ENCODE measurements around the gene NOL6. TPM values are rescaled to one million over a fixed set of nuclear protein-coding genes. Genes with fewer than 3 reads are reported as not detected.

The NOL6 gene
- total RNA-seq, 1 experiment from 2014 or later = 64.4 TPM

DNA sequence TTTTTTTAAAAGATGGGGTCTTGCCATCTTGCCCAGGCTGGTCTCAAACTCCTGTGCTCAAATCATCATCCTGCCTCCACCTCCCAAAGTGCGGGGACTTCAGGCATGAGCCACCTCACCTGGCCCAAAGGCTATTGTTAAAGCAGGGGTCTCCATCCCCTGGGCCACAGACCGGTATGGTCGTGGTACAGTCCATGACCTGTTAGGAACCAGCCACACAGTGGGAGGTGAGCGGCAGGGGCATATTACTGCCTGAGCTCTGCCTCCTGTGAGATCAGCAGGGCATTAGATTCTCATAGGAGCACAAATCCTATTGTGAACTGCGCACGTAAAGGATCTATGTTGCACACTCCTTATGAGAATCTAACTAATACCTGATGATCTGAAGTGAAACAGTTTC is 7.3 kb upstream of the NOL6 start:
- no peak overlapping the region for H3K27ac Mint-ChIP-seq
- Histone ChIP-seq H2BK12ac (ENCODE audit: insufficient read length, low read depth, low read length) (no peak overlapping the region), H4K20me1 (ENCODE audit: control insufficient read depth, insufficient read depth, insufficient read length) (no peaks in the 10 kb centered on the region), H3K79me2 (ENCODE audit: insufficient read depth, low read length) (no peaks in the 10 kb centered on the region), H2BK15ac (ENCODE audit: low read depth, low read length) (no peak overlapping the region), H3K79me1 (ENCODE audit: insufficient read depth, low read depth, low read length, poor library complexity, severe bottlenecking) (no peaks in the 10 kb centered on the region), H4K8ac (replicated peaks; ENCODE audit: insufficient read length, low read depth, low read length) (no peak overlapping the region), H2BK120ac (ENCODE audit: low read depth, low read length, poor library complexity, severe bottlenecking) (no peak overlapping the region), H4K91ac (ENCODE audit: insufficient read length, low read depth, low read length) (no peak overlapping the region), H3K9me3 (ENCODE audit: control insufficient read depth, low read depth, low read length) (no peaks in the 10 kb centered on the region), H3K23ac (ENCODE audit: insufficient read length, low read depth, low read length) (no peak overlapping the region), H3K27ac (ENCODE audit: insufficient read length, low read depth, low read length) (no peak overlapping the region), H3K14ac (ENCODE audit: insufficient read depth, low read length) (no peak overlapping the region), H2BK5ac (ENCODE audit: insufficient read length, low read length) (no peak overlapping the region), H3K4me2 (ENCODE audit: insufficient read depth, insufficient read length, low read length) (no peak overlapping the region), H3K23me2 (ENCODE audit: insufficient read length, low read depth, low read length, poor library complexity, severe bottlenecking) (no peaks in the 10 kb centered on the region), H4K5ac (ENCODE audit: insufficient read length, low read depth, low read length) (no peak overlapping the region), H3K18ac (ENCODE audit: insufficient read length, low read depth, low read length) (no peak overlapping the region), H3K4me1 (ENCODE audit: insufficient read depth, low read length) (no peaks in the 10 kb centered on the region), H3K27me3 (ENCODE audit: insufficient read depth, low read length) (no peaks in the 10 kb centered on the region), H3T11ph (ENCODE audit: low read length) (no peak overlapping the region), H2AFZ (ENCODE audit: low read length) (no peak overlapping the region), H3K56ac (ENCODE audit: insufficient read length, low read depth, low read length) (no peak overlapping the region), H2AK5ac (ENCODE audit: insufficient read length, low read length) (no peak overlapping the region), H3K9ac (ENCODE audit: extremely low read depth, insufficient read length, low read length) (no peak overlapping the region), H2BK20ac (ENCODE audit: low read depth, low read length, poor library complexity, severe bottlenecking) (no peak overlapping the region), H3K4ac (ENCODE audit: low read depth, low read length) (no peak overlapping the region)
- no peaks in the 10 kb centered on the region for H3K9me3 Mint-ChIP-seq
- no CpG with 5 or more reads among the region's 6 CpGs for WGBS (ENCODE audit: extremely low coverage, insufficient read length, low lambda C conversion rate)
- DNase-seq = no peak
- H3K27me3 Mint-ChIP-seq (ENCODE audit: low read depth) = no peaks in the 10 kb centered on the region
- no peak overlapping the region for H3K4me3 Mint-ChIP-seq
- no peaks in the 10 kb centered on the region for H3K36me3 Mint-ChIP-seq (ENCODE audit: insufficient read depth in 1 of 3, low read depth in 3 of 3)
- TF ChIP-seq, protein P1, sequence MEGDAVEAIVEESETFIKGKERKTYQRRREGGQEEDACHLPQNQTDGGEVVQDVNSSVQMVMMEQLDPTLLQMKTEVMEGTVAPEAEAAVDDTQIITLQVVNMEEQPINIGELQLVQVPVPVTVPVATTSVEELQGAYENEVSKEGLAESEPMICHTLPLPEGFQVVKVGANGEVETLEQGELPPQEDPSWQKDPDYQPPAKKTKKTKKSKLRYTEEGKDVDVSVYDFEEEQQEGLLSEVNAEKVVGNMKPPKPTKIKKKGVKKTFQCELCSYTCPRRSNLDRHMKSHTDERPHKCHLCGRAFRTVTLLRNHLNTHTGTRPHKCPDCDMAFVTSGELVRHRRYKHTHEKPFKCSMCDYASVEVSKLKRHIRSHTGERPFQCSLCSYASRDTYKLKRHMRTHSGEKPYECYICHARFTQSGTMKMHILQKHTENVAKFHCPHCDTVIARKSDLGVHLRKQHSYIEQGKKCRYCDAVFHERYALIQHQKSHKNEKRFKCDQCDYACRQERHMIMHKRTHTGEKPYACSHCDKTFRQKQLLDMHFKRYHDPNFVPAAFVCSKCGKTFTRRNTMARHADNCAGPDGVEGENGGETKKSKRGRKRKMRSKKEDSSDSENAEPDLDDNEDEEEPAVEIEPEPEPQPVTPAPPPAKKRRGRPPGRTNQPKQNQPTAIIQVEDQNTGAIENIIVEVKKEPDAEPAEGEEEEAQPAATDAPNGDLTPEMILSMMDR (conservative IDR thresholded peaks at IDR 0.05) = no peak
- H3K4me1 Mint-ChIP-seq = peaks cover 0 to 5% of the 10 kb centered on the region in 2 experiments; a peak in 1 of 4 replicates

Data from H9 (cell line).